C4-2B (cell line): Measurements from ENCODE around the gene DNAJB12.

Experiments used
- CTCF ChIP-seq: fragments of 450-650 bp; conservative IDR thresholded peaks from 2 replicates; pipeline ENCODE4 v1.5.1; 2017; ENCODE audit warnings: mild to moderate bottlenecking
- ZFX ChIP-seq: fragments of 450-650 bp; IDR thresholded peaks from 2 replicates; pipeline ENCODE4 v1.6.1; 2017

DNA sequence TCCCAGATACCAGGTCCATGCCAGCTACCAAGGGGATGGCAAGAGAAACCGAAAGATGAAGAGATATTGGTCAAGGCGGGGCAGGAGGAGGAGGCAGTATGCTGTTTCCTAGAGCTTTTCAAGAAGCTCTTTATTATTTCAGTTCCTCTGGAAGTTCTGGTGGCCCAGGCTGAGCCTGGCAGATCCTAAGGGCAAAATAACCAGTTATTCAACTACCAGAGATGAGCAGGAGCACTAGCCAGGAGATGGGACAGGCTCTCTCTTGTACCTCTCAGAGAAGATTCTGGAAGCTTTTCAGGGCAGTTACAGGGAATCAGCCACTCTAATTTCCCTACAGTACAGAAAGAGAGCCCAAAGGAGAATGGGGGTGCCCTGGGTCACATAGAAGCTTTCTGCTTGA lies 5.3 kb downstream of the DNAJB12 start:
- TF ChIP-seq CTCF (no peak), ZFX (no peak)
